CMK (cell line): ENCODE results near the gene KLHL15.
"Not testable (repeated sequence)": the region's sequence is repeated elsewhere in the genome, so short reads cannot be mapped to it uniquely, and the experiment has no call there.

Experiments
- DNase-seq: peaks from one replicate; pipeline ENCODE4 v3.0.0-alpha.2; 2010; ENCODE audit warnings: low read depth

KLHL15 gene

GRCh38 chrX:24014388-24015018 lies 12.5 kb downstream of the KLHL15 start:
- no peak for DNase-seq

GRCh38 chrX:24012266-24012665 lies 14.7 kb downstream of the KLHL15 start:
- no peak for DNase-seq

- DNase-seq = no peak
These were observed 21.1 kb downstream of the KLHL15 start for GRCh38 chrX:24005867-24006266.

GRCh38 chrX:24005028-24005427 lies 22.0 kb downstream of the KLHL15 start:
- no peak for DNase-seq

GRCh38 chrX:24002792-24003191 lies 24.2 kb downstream of the KLHL15 start:
- DNase-seq = no peak

GRCh38 chrX:24002167-24002566 lies 24.8 kb downstream of the KLHL15 start:
- DNase-seq = no peak

GRCh38 chrX:23999671-24000070 lies 27.3 kb downstream of the KLHL15 start:
- no peak for DNase-seq

- DNase-seq = no peak
These were observed 33.9 kb downstream of the KLHL15 start for GRCh38 chrX:23993012-23993633.

GRCh38 chrX:23992431-23992830 lies 34.6 kb downstream of the KLHL15 start:
- DNase-seq = no peak

- DNase-seq = no peak
These were observed 36.5 kb downstream of the KLHL15 start for GRCh38 chrX:23990455-23990854.

- DNase-seq = no peak
These were observed 37.3 kb downstream of the KLHL15 start for GRCh38 chrX:23989689-23990088.

- DNase-seq = no peak
These were observed 44.1 kb downstream of the KLHL15 start for GRCh38 chrX:23982891-23983290.

GRCh38 chrX:23981711-23982110 lies 45.3 kb downstream of the KLHL15 start:
- DNase-seq = no peak

GRCh38 chrX:23981222-23981621 lies 45.8 kb downstream of the KLHL15 start:
- DNase-seq = no peak

- DNase-seq = no peak
These were observed 47.0 kb downstream of the KLHL15 start for GRCh38 chrX:23980011-23980441.

- no peak for DNase-seq
These were observed 48.5 kb downstream of the KLHL15 start for GRCh38 chrX:23978491-23978890.

- not testable (repeated sequence) for DNase-seq
These were observed 61.4 kb downstream of the KLHL15 start for GRCh38 chrX:23965630-23966029.

- DNase-seq = no peak
These were observed 62.8 kb downstream of the KLHL15 start for GRCh38 chrX:23964191-23964590.

- DNase-seq = no peak
These were observed 67.2 kb downstream of the KLHL15 start for GRCh38 chrX:23959781-23960180.

- DNase-seq = no peak
These were observed 72.6 kb downstream of the KLHL15 start for GRCh38 chrX:23954396-23954795.

- DNase-seq = no peak
These were observed 73.1 kb downstream of the KLHL15 start for GRCh38 chrX:23953908-23954269.

GRCh38 chrX:23952984-23953907 lies 73.7 kb downstream of the KLHL15 start:
- DNase-seq = no peak

- DNase-seq = no peak
These were observed 74.6 kb downstream of the KLHL15 start for GRCh38 chrX:23952391-23952790.
